Left ventricle myocardium inferior (tissue), 1 donor: ENCODE results near the gene MED15. TPM values are rescaled to one million over a fixed set of nuclear protein-coding genes. Genes with fewer than 3 reads are reported as not detected.
A peak's percentile ranks its signal among the peaks of the same experiment; 100 is the strongest.

Experiments used
- DNase-seq: peaks from one replicate; pipeline ENCODE4 v3.0.0-alpha.2; 2020
- H3K27ac ChIP-seq: fragments of 200-600 bp; replicated peaks from 2 replicates; pipeline ENCODE4 v1.8.0; 2021
- H3K27me3 ChIP-seq: fragments of 200-600 bp; 2 replicates; pipeline ENCODE4 v1.8.0; 2021; ENCODE audit warnings: low read depth
- H3K36me3 ChIP-seq: fragments of 200-600 bp; 2 replicates; pipeline ENCODE4 v1.8.0; 2021
- H3K4me1 ChIP-seq: fragments of 200-600 bp; 2 replicates; pipeline ENCODE4 v1.8.0; 2021
- H3K4me3 ChIP-seq: fragments of 200-600 bp; 2 replicates; pipeline ENCODE4 v1.8.0; 2021; ENCODE audit warnings: mild to moderate bottlenecking, moderate library complexity
- H3K9me3 ChIP-seq: fragments of 200-600 bp; replicated peaks from 2 replicates; pipeline ENCODE4 v1.8.0; 2021
- CTCF ChIP-seq: fragments of 200-600 bp; IDR thresholded peaks from 2 replicates; pipeline ENCODE4 v1.8.0; 2021; ENCODE audit warnings: antibody characterized with exemption, mild to moderate bottlenecking, borderline replicate concordance
- intact Hi-C: fragments of 100-400 bp; cut with micrococcal nuclease; formaldehyde crosslinking; loops from one replicate; pipeline ENCODE4 v1.11.0; 2022
- total RNA-seq: library from RNA; stranded (reverse); fragmentation: NEBNext Ultra II Directional; extraction: Animal tissue kit (Norgen Biotek cat#: 25700); gene quantifications from one replicate; pipeline ENCODE4 v1.2.1, GENCODE V29; 2021
- donor health status: DM: no; HTN: yes; CAD: no; lungs with severe emphysema.

Gene MED15
- total RNA-seq, 1 donor from 2014 or later = 40.3 TPM

DNA sequence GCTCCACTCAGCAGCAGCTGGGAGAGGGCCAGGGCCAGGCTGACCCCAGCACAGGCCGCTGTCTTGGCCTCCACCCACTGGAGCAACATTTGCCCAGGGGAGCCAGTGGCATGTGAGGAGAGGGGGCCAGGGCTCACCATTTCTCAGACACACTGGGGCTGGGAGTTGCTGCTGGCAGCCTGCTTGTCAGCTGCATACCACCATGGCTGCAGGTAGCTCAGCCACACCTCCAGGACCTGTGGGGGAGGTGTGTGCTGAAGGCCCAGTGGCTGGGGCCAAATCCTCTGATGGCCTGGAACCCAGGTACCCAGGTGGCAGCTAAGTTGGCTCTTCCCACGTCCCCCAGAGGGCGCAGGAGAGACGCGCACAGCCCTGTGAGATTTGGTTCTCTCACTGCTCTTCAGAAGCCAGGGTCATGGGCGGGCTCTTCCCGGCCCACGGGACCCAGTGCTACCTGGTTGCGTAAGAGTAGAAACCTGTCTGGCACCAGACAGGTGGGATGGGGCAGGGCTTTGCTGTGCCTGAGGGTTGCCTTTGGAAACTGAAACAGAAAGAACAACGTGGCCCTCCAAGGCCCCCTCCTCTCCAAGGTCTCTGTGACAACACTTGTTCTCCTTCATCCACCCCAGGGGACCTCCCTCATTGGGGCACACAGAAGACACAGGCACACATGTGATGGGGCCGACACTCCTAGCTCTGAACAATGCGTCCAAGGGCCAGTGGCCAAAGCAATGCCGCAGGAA is 98.8 kb downstream of the MED15 start:
- peak; percentile 67 for TF ChIP-seq CTCF

DNA sequence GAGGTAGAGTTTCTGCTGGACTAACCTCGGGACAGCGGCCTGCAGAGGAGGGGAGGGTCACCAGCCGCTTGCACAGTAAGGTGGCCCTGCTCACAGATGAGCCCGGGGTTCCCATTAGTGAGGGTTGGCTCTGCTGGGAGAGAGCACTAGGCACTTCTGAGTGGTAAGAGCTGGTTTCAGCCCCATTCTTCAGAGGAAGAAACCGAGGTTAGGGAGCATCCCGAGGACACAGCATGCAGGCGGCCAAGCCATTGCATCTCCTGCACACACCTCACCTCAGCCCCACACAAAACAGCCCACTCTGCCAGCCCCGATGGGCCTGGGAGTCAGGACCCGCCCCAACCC is 99.3 kb downstream of the MED15 start:
- Histone ChIP-seq H3K27ac (no peak overlapping the region), H3K4me1 (no peaks in the 10 kb centered on the region), H3K36me3 (no peaks in the 10 kb centered on the region), H3K9me3 (no peaks in the 10 kb centered on the region), H3K4me3 (no peak overlapping the region), H3K27me3 (peaks cover 32% of the 10 kb centered on the region)
- TF ChIP-seq CTCF = no peak
- DNase-seq = no peak
- intact Hi-C loops = no loop called here

More for the DNA sequence above, 98.8 kb downstream of the MED15 start:
- H3K36me3 ChIP-seq = no peaks in the 10 kb centered on the region
- no peaks in the 10 kb centered on the region for H3K9me3 ChIP-seq
- peaks cover 27% of the 10 kb centered on the region for H3K27me3 ChIP-seq
- no peaks in the 10 kb centered on the region for H3K4me1 ChIP-seq
- H3K27ac ChIP-seq = no peak overlapping the region
- intact Hi-C loops = no loop called here
- no peak overlapping the region for H3K4me3 ChIP-seq
- DNase-seq = no peak

DNA sequence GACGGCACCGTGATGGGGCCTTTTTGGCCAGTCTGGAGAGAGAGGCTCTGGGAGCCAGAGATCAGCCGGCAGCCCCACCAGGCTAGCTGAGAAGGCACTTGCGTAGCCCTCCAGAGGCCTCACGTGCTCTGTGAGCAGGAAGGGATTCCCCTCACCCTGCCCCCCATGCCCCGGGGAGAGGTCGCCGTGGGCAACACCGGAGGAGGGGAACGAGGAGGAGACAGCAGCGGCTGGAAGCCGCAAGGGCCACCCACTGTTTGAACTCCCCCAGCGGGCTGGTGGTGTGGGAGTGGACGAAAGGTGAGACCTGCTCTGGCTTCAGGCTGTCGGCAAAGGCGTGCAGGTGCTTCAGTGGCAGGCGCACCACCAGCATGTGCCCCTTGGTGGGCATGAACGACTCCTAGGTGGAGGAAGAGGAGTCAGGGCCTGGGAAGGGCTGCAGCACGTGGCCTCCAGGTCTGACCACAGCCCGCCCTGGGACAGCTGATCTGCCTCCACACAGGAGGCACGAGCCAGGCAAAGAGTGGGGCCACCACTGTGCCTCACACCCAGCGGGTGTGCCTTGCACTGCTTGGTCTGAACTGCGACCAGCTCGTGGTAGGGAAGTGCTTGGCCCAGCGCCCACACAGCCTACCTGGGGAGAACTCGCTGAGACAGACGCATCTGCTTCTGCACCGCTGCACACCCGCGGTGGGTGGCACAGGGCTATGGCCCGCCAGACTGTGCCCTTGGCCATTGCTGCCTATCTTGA is 99.9 kb downstream of the MED15 start:
- H3K4me1 ChIP-seq = no peaks in the 10 kb centered on the region
- intact Hi-C loops = no loop called here
- H3K9me3 ChIP-seq = no peaks in the 10 kb centered on the region
- no peak for TF ChIP-seq CTCF
- H3K27ac ChIP-seq = no peak overlapping the region
- no peaks in the 10 kb centered on the region for H3K36me3 ChIP-seq
- no peak overlapping the region for H3K4me3 ChIP-seq
- DNase-seq = no peak
- peaks cover 37% of the 10 kb centered on the region for H3K27me3 ChIP-seq

DNA sequence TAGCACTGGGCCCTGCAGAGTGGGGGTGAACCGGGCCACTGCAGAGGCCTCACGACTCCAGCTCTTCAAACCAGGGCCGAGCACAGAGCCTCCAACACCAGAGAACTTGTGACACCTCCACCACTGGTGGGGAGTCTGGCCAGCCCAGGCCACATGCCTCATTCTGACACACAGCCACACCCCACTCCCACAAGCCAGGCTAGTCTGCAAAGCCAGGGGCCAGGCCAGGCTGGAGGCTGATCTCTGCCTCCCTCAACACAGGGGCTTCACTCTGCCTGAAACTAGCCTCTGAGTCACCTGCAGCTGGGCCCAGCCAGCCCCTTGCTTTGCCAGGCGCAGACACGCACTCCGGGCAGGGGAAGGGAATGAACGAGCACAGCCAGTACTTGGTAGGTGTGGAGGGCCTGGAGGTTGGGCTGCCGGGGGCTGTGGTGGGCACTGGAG is 102.9 kb downstream of the MED15 start:
- intact Hi-C loops = no loop called here
- no peak overlapping the region for H3K27ac ChIP-seq
- TF ChIP-seq CTCF = no peak
- DNase-seq = no peak
- no peaks in the 10 kb centered on the region for H3K36me3 ChIP-seq
- no peak overlapping the region for H3K4me3 ChIP-seq
- H3K4me1 ChIP-seq = no peaks in the 10 kb centered on the region
- H3K9me3 ChIP-seq = no peaks in the 10 kb centered on the region
- peaks cover 34% of the 10 kb centered on the region for H3K27me3 ChIP-seq

DNA sequence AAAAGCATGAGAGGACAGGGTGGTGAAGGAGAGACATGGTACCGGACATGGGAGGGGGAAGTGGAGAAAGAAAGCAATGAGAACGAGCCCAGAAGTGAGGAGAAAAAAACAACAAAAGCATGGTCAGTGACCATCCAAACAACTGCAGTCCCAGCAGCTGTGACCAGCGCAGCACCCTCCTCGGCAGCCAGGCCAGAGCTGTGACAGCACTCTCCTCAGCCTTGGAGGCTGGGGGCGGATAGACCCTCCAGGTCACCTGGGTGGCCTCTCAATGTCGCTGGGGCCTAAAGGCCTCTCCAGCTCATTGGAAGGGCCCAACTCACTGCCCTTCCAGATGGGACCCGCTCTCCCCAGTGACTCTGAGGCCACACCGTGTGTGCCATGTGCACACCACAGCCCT is 103.3 kb downstream of the MED15 start:
- intact Hi-C loops = no loop called here
- no peak for DNase-seq
- Histone ChIP-seq H3K27ac (no peak overlapping the region), H3K9me3 (no peaks in the 10 kb centered on the region), H3K4me1 (no peaks in the 10 kb centered on the region), H3K4me3 (no peak overlapping the region), H3K27me3 (peaks cover 34% of the 10 kb centered on the region), H3K36me3 (no peaks in the 10 kb centered on the region)
- TF ChIP-seq CTCF = no peak
